Measurements from ENCODE around the gene BTBD2. TPM values are rescaled to one million over a fixed set of nuclear protein-coding genes. Genes with fewer than 3 reads are reported as not detected.

BTBD2 gene
- polyA plus RNA-seq, 1 donor from 2014 or later: 8.2 TPM

DNA sequence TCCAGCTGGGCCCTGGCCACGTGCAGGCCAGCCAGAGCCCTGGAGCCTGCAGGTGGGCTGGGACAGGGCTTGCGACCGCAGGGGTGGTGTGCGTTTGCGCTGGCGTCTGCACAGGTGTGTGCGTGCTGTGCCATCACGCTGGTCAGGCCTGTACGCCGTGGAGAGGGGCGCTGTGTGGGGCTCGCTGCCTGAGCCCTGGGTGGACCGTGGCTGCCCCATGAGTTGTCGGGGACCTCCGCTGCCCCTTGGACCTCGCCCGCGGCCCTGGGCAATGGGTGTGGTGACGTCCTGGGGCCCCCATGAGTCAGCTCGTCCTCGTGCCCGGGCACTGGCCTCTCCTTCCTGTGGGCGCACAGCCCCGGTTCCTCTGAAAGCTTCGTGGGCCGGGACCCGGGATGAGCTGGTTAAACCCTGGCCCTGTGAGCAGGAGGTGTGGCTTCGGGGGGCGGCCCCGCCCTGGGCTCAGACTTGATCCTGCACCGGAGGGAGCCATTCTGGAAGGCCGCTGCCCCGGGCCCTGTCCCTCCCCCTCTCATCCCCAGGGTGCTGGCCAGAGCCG, 67.8 kb downstream of the BTBD2 start:
- Mint-ChIP-seq H3K4me1 (peaks cover 15 to 27% (median 17%) of the 10 kb centered on the region in 3 donors), H3K27me3 (no peaks in the 10 kb centered on the region), H3K27ac (no peak overlapping the region), H3K4me3 (no peak overlapping the region), H3K9me3 (no peaks in the 10 kb centered on the region), H3K36me3 (peaks cover 2% of the 10 kb centered on the region)

DNA sequence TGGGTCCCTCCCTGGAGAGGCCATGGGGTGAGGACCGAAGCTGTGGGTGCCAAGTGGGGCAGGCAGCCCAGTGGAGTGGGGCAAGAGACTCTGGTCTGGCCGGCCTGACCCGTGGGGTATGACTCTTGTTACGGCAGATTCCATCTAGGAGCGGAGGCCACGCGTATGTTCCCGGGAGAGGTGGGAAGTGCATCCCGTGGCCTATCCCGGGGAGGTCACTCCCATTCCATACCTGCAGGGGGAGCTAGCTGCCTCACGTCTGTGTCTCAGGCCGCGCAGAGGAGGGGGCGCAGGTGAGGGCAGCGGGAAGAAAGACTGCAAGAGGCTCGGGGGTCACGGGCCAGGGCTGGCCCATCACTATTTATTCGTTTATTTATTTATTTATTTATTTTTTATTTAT, 69.6 kb downstream of the BTBD2 start:
- H3K9me3 Mint-ChIP-seq: no peaks in the 10 kb centered on the region
- no peaks in the 10 kb centered on the region for H3K27me3 Mint-ChIP-seq
- H3K36me3 Mint-ChIP-seq: peaks cover 2% of the 10 kb centered on the region
- peak overlapping the region in 1 of 3 donors; percentile 12 for H3K27ac Mint-ChIP-seq
- H3K4me3 Mint-ChIP-seq: peak overlapping the region in 2 of 4 donors; percentile 21 to 76
- H3K4me1 Mint-ChIP-seq: peaks cover 17 to 26% (median 18%) of the 10 kb centered on the region in 3 donors

DNA sequence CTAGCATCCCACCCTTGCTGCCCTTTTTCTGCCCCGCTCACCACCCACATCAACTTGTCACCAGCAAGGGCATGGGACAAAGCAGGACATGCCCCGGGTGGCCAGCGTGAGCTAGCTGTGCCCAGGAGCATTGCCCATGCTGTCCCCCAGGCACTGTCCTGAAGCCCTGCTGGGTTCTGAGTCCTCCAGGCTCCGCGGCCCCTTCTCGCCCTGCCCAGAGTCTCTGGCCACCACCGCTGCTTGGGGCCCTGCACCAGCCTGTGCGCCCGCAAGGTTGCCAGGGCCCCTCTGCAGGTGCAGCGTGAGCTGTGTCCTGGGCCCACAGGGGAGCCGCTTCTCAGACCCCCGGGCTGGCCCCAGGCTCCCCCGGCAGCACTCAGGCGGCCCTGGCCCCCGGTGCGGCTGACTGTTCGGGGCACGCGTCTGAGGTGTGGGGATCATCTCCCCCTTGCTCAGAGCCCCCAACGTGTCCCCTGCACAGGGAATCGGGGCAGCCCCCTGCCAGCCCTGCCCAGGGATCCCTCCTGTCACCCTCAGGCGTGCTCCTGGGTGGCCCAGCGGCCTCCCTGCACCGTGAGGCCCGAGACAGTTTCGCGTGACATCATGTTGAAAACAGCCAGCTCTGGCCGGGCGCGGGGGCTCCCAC, 70.5 kb downstream of the BTBD2 start:
- Mint-ChIP-seq H3K27me3 (no peaks in the 10 kb centered on the region), H3K4me1 (peaks cover 17 to 26% (median 22%) of the 10 kb centered on the region in 3 donors), H3K27ac (no peak overlapping the region), H3K9me3 (no peaks in the 10 kb centered on the region), H3K36me3 (peaks cover 2% of the 10 kb centered on the region), H3K4me3 (peak overlapping the region in 1 of 4 donors; percentile 83)

DNA sequence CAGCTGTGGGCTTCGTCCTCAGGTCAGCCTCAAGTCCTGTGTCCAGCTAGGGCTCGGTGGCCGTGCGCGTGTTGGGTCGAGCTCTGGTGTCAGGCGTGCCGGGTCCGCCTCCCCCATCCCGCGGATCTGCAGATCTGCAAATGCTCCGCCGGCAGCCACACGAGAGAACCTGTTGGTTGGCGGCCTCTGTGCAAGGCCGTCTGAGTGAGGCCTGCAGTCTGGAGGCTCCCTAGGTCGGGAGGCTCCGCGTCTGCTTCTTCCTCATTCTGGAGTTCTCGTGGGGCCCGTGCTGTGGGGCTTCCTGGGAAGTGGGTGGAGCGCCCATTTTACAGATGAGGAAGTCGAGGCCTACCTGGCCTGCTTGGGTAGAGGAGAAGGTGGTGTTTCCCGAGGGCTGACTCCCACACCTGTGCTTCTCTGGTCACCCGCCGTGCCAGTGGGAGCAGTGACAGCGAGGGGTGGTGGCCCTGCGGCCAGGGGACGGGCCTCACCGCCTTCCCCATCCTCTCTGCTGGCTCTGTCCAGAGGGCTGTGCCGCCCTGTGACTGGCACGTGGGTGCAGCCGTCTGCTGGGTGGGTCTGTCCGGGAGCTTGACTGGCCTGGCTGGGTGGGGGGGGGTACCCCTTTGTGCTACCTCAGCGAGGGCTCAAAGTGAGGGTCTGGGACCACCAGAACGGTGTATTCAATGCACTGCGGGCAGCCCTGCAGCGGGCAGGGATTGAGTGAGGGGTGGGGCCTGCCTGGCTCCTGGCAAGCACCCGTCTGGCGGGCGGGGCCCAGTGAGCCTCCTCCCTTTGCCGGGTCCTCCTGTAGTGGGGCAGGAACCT, 71.2 kb downstream of the BTBD2 start:
- Mint-ChIP-seq H3K27ac (peak overlapping the region in 2 of 3 donors; percentile 73 to 96), H3K4me3 (peak overlapping the region; percentile 83 to 97 (median 92)), H3K9me3 (no peaks in the 10 kb centered on the region), H3K27me3 (no peaks in the 10 kb centered on the region), H3K36me3 (peaks cover under 1% of the 10 kb centered on the region), H3K4me1 (peaks cover 21 to 27% (median 26%) of the 10 kb centered on the region in 3 donors)

- Mint-ChIP-seq H3K9me3 (no peaks in the 10 kb centered on the region), H3K4me1 (peaks cover 21 to 23% (median 23%) of the 10 kb centered on the region in 3 donors), H3K36me3 (no peaks in the 10 kb centered on the region), H3K27ac (peak overlapping the region; percentile 96 to 99 (median 97)), H3K27me3 (no peaks in the 10 kb centered on the region), H3K4me3 (peak overlapping the region; percentile 91 to 99 (median 97))
These were observed 71.8 kb downstream of the BTBD2 start for GRCh38 chr19:1943661-1944087.

DNA sequence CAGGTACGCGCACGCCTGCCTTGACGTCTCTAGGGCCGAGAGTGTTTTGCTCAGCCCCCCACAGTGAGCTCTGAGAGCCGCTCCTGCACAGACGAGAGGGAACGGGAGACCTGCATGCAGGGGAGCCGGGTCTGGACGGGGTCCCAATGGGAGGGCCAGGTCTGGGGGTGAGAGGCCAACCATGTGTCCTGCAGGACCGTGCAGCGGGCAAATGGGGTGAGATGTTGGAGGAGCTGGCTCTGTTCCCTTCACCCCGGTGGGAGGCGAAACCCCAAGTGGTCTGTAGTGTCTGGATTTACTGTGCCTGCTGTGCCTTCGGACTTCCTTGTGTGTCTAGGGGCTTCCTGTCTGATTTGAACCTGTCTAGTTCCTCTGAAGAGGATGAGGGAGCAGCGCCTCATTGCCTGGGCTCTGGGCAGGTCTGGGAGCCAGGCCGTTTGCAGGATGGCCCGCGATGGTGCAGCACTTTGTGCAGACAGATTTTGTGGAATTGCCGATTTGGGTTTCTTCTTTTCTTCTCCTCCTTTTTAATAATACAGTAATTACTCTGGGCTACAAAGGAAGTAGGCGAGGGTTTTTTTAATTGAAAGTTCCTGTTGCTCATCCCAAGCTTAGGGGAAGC, 72.5 kb downstream of the BTBD2 start:
- no peaks in the 10 kb centered on the region for H3K36me3 Mint-ChIP-seq
- peak overlapping the region; percentile 91 to 99 (median 97) for H3K4me3 Mint-ChIP-seq
- H3K4me1 Mint-ChIP-seq: peaks cover 18 to 22% (median 20%) of the 10 kb centered on the region in 3 donors
- no peaks in the 10 kb centered on the region for H3K9me3 Mint-ChIP-seq
- peak overlapping the region; percentile 96 to 99 (median 97) for H3K27ac Mint-ChIP-seq
- H3K27me3 Mint-ChIP-seq: no peaks in the 10 kb centered on the region

GRCh38 chr19:1942078-1942933, 73.2 kb downstream of the BTBD2 start:
- peak overlapping the region; percentile 91 to 99 (median 97) for H3K4me3 Mint-ChIP-seq
- peaks cover 18 to 22% (median 20%) of the 10 kb centered on the region in 3 donors for H3K4me1 Mint-ChIP-seq
- H3K27me3 Mint-ChIP-seq: no peaks in the 10 kb centered on the region
- peak overlapping the region; percentile 96 to 99 (median 97) for H3K27ac Mint-ChIP-seq
- H3K36me3 Mint-ChIP-seq: no peaks in the 10 kb centered on the region
- no peaks in the 10 kb centered on the region for H3K9me3 Mint-ChIP-seq

- no peaks in the 10 kb centered on the region for H3K9me3 Mint-ChIP-seq
- peaks cover 20 to 22% (median 22%) of the 10 kb centered on the region in 3 donors for H3K4me1 Mint-ChIP-seq
- H3K27ac Mint-ChIP-seq: peak within 1 kb of the TSS; percentile 99 to 100 (median 99)
- peak within 1 kb of the TSS; percentile 96 to 99 (median 98) for H3K4me3 Mint-ChIP-seq
- H3K36me3 Mint-ChIP-seq: peaks cover 3% of the 10 kb centered on the region
- H3K27me3 Mint-ChIP-seq: no peaks in the 10 kb centered on the region
These were observed 74.1 kb downstream of the BTBD2 start, which contains the start of gene CSNK1G2 for GRCh38 chr19:1941146-1942077. CSNK1G2 (plus strand) TSS chr19:1941172; CDS start chr19:1969773, 28,601 bp downstream.

- H3K27me3 Mint-ChIP-seq: no peaks in the 10 kb centered on the region
- peak overlapping the region in 3 of 4 donors; percentile 28 to 68 (median 55) for H3K4me3 Mint-ChIP-seq
- H3K27ac Mint-ChIP-seq: peak overlapping the region in 2 of 3 donors; percentile 64 to 83
- peaks cover 4% of the 10 kb centered on the region for H3K36me3 Mint-ChIP-seq
- H3K4me1 Mint-ChIP-seq: peaks cover 24 to 31% (median 28%) of the 10 kb centered on the region in 3 donors
- peaks cover 0 to 3% (median 0%) of the 10 kb centered on the region in 3 donors for H3K9me3 Mint-ChIP-seq
These were observed 77.4 kb downstream of the BTBD2 start for GRCh38 chr19:1938071-1938470.

- Mint-ChIP-seq H3K4me1 (peaks cover 27 to 31% (median 30%) of the 10 kb centered on the region in 3 donors), H3K27me3 (no peaks in the 10 kb centered on the region), H3K27ac (peak overlapping the region in 2 of 3 donors; percentile 21 to 83), H3K4me3 (peak overlapping the region in 1 of 4 donors; percentile 68), H3K36me3 (peaks cover 4% of the 10 kb centered on the region), H3K9me3 (peaks cover 0 to 3% (median 0%) of the 10 kb centered on the region in 3 donors)
These were observed 78.5 kb downstream of the BTBD2 start for GRCh38 chr19:1936916-1937610.

DNA sequence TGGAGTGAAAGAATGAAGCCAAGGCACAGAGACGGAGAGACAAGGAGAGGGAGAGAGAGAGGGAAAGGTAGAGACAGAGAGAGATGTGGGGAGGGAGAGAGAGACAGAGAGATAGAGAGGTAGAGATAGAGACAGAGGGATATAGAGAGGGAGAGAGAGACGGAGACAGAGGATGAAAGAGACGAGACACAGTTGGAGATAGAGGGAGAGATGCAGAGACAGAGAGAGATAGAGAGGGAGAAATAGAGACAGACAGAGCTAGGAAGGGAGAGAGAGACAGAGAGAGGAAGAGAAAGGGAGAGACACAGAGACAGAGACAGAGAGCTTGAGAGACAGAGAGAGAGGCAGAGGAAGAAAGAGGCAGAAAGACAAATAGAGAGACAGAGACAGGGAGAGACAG, 79.1 kb downstream of the BTBD2 start:
- Mint-ChIP-seq H3K36me3 (peaks cover 4% of the 10 kb centered on the region), H3K27ac (peak overlapping the region; percentile 19 to 67 (median 21)), H3K9me3 (peaks cover 0 to 3% (median 0%) of the 10 kb centered on the region in 3 donors), H3K4me3 (peak overlapping the region in 3 of 4 donors; percentile 3 to 70 (median 21)), H3K4me1 (peaks cover 30 to 31% (median 31%) of the 10 kb centered on the region in 3 donors), H3K27me3 (no peaks in the 10 kb centered on the region)

GRCh38 chr19:1935484-1936208, 79.9 kb downstream of the BTBD2 start:
- Mint-ChIP-seq H3K4me1 (peaks cover 30 to 31% (median 31%) of the 10 kb centered on the region in 3 donors), H3K4me3 (peak overlapping the region in 2 of 4 donors; percentile 52 to 55), H3K36me3 (peaks cover 4% of the 10 kb centered on the region), H3K27me3 (no peaks in the 10 kb centered on the region), H3K27ac (peak overlapping the region in 2 of 3 donors; percentile 63 to 84), H3K9me3 (peaks cover 0 to 3% (median 0%) of the 10 kb centered on the region in 3 donors)

Data from IgD-negative memory B cell (primary cell).